OCI-LY7 (cell line): ENCODE results near the gene GP1BB.

Experiments
- CTCF ChIP-seq: fragments of 200-600 bp; sonication (generic); conservative IDR thresholded peaks from 2 replicates; pipeline ENCODE4 v1.5.1; 2014; ENCODE audit warnings: mild to moderate bottlenecking, antibody characterized with exemption, low read length, moderate library complexity, mixed read lengths
- EZH2phosphoT487 ChIP-seq: fragments of 200-600 bp; sonication (generic); IDR thresholded peaks from 2 replicates; pipeline ENCODE4 v1.6.1; 2018; ENCODE audit warnings: low read depth, borderline replicate concordance, mild to moderate bottlenecking, mixed run types, antibody characterized with exemption, low read length, moderate library complexity, mixed read lengths

DNA sequence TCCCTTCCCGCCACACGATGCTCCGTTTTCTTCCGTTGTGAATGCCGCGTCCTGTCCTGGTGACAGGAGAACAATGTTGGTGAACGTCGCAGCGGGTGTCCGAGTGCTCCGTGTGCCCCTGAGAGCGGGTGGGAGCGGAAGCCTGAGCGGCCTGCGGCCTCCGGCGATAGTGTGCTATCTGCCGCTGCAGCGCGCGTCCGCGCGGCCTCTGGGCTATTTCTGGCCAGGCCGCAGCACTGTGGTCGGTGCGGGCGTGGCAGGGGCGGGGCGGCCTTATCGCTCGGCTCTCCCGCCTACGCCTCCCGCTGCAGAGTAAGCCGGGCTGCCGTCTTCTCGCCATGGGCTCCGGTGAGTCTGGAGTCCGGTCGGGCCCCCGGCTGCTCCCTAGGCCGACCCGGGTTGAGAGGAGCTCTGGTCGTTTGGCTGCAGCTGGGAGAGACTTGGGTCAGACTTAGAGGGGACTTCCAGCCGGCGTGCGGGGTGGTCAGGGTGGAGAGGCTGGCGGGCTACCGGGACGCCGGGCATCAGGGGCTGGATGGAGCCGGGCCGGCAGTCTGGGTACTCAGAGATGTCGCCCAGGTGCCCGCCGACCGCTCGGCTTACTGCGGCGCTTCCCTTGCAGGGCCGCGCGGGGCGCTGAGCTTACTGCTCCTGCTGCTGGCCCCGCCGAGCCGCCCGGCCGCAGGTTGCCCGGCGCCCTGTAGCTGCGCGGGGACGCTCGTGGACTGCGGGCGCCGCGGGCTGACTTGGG is at the start of gene GP1BB:
- TF ChIP-seq CTCF (no peak), EZH2phosphoT487 (no peak)
